Brain microvascular endothelial cell (primary cell): Measurements from ENCODE around the gene MUC2.

ENCODE experiments used
- DNase-seq: peaks from one replicate; pipeline ENCODE4 v3.0.0-alpha.2; 2020
- H3K27ac ChIP-seq: fragments of 250-450 bp; sonication (Bioruptor Pico); 2 replicates; pipeline ENCODE4 v1.5.1; 2020; ENCODE audit warnings: mild to moderate bottlenecking, moderate library complexity
- H3K27me3 ChIP-seq: fragments of 250-450 bp; sonication (Bioruptor Pico); replicated peaks from 2 replicates; pipeline ENCODE4 v1.5.1; 2020; ENCODE audit warnings: mild to moderate bottlenecking
- H3K36me3 ChIP-seq: fragments of 250-450 bp; sonication (Bioruptor Pico); replicated peaks from 2 replicates; pipeline ENCODE4 v1.5.1; 2020; ENCODE audit warnings: mild to moderate bottlenecking
- H3K4me3 ChIP-seq: 2 replicates; pipeline ENCODE4 v1.5.1; 2011; ENCODE audit warnings: low read depth, mild to moderate bottlenecking, control low read depth, low read length, moderate library complexity
- CTCF ChIP-seq: IDR thresholded peaks from 2 replicates; pipeline ENCODE4 v1.5.1; 2011; ENCODE audit warnings: low read depth, mild to moderate bottlenecking, moderate library complexity, low read length, control low read depth, inconsistent platforms; ENCODE audit errors: missing control alignments
- in situ Hi-C: cut with HindIII; loops from 2 replicates; pipeline ENCODE4 v1.10.0; 2017; ENCODE audit warnings: low sequenced_read_pairs, low pct_ligation_motif_present

Gene MUC2

GRCh38 chr11:1083621-1084551 lies 9.2 kb downstream of the MUC2 start:
- in situ Hi-C loops = no loop called here
- H3K36me3 ChIP-seq = no peaks in the 10 kb centered on the region
- DNase-seq = no peak
- no peak for TF ChIP-seq CTCF
- H3K4me3 ChIP-seq = no peak overlapping the region
- no peaks in the 10 kb centered on the region for H3K27me3 ChIP-seq
- no peak overlapping the region for H3K27ac ChIP-seq

GRCh38 chr11:1084561-1085439 lies 10.1 kb downstream of the MUC2 start:
- Histone ChIP-seq H3K27me3 (no peaks in the 10 kb centered on the region), H3K36me3 (no peaks in the 10 kb centered on the region), H3K27ac (no peak overlapping the region), H3K4me3 (no peak overlapping the region)
- no peak for TF ChIP-seq CTCF
- no peak for DNase-seq
- in situ Hi-C loops = no loop called here

GRCh38 chr11:1085440-1086170 lies 10.9 kb downstream of the MUC2 start:
- Histone ChIP-seq H3K36me3 (no peaks in the 10 kb centered on the region), H3K27me3 (no peaks in the 10 kb centered on the region), H3K4me3 (no peak overlapping the region), H3K27ac (no peak overlapping the region)
- in situ Hi-C loops = no loop called here
- DNase-seq = no peak
- TF ChIP-seq CTCF = no peak

GRCh38 chr11:1086171-1087102 lies 11.8 kb downstream of the MUC2 start:
- H3K4me3 ChIP-seq = no peak overlapping the region
- no peak for TF ChIP-seq CTCF
- H3K27ac ChIP-seq = no peak overlapping the region
- H3K27me3 ChIP-seq = no peaks in the 10 kb centered on the region
- DNase-seq = no peak
- no peaks in the 10 kb centered on the region for H3K36me3 ChIP-seq
- in situ Hi-C loops = no loop called here
